IMR-90 (cell line): ENCODE data around the gene CENPH. TPM values are rescaled to one million over a fixed set of nuclear protein-coding genes. Genes with fewer than 3 reads are reported as not detected.

Experiments
- ATAC-seq: fragments of 200-7000 bp; cut with Tn5 transposase; 2 replicates; pipeline ENCODE4 v1.9.1; 2020; ENCODE audit warnings: low read depth, mild to moderate bottlenecking, moderate library complexity
- BruUV-seq: library from RNA; stranded (reverse); fragments of 400-500 nt; replicated peaks from 2 replicates; lab custom pipeline; 2021; lab: Mats Ljungman, UMichigan
- CTCF ChIA-PET: fragments of 300-600 bp; formaldehyde crosslinking; extraction: SDS; loops from one replicate; lab custom pipeline; 2021; ENCODE audit warnings: antibody characterized with exemption; lab: Yijun Ruan, JAX
- POLR2A ChIA-PET: fragments of 300-600 bp; sonication (Branson Sonifier 250); formaldehyde crosslinking; loops from one replicate; lab custom pipeline; 2022; ENCODE audit warnings: antibody characterized with exemption; ENCODE audit not compliant: unreplicated experiment; lab: Charles Lee
- DNase-seq: peaks from one replicate; pipeline ENCODE4 v3.0.0; 2013
- H2AFZ ChIP-seq: replicated peaks from 2 replicates; pipeline ENCODE3; 2013; ENCODE audit warnings: low read length, mild to moderate bottlenecking; ENCODE audit not compliant: poor library complexity
- H2AK5ac ChIP-seq: 2 replicates; pipeline ENCODE4 v1.6.1; 2013; ENCODE audit warnings: low read depth, low read length, inconsistent platforms
- H2AK9ac ChIP-seq: replicated peaks from 2 replicates; pipeline ENCODE3; 2013; ENCODE audit warnings: mild to moderate bottlenecking, low read depth, low read length, moderate library complexity; ENCODE audit not compliant: poor library complexity
- H2BK120ac ChIP-seq: 2 replicates; pipeline ENCODE4 v1.6.1; 2013; ENCODE audit warnings: low read depth, low read length, inconsistent platforms
- H2BK15ac ChIP-seq: 3 replicates; pipeline ENCODE4 v1.6.1; 2013; ENCODE audit warnings: low read depth, low read length, inconsistent platforms
- H2BK20ac ChIP-seq: 2 replicates; pipeline ENCODE4 v1.6.1; 2013; ENCODE audit warnings: low read depth, mild to moderate bottlenecking, inconsistent platforms, low read length, moderate library complexity
- H2BK5ac ChIP-seq: 2 replicates; pipeline ENCODE4 v1.6.1; 2013; ENCODE audit warnings: mild to moderate bottlenecking, low read depth, low read length, inconsistent platforms; ENCODE audit not compliant: poor library complexity, severe bottlenecking
- H3K14ac ChIP-seq: replicated peaks from 2 replicates; pipeline ENCODE4 v1.6.1; 2013; ENCODE audit warnings: low read depth, low read length, inconsistent platforms
- H3K18ac ChIP-seq: 2 replicates; pipeline ENCODE4 v1.6.1; 2013; ENCODE audit warnings: low read depth, low read length, control low read depth
- H3K23ac ChIP-seq: 2 replicates; pipeline ENCODE4 v1.6.1; 2013; ENCODE audit warnings: low read depth, low read length, inconsistent platforms
- H3K27ac ChIP-seq: 2 replicates; pipeline ENCODE4 v1.5.1; 2013; ENCODE audit warnings: mild to moderate bottlenecking, control low read depth, low read length; ENCODE audit not compliant: insufficient read depth
- H3K27me3 ChIP-seq: 2 replicates; pipeline ENCODE4 v1.6.1; 2013; ENCODE audit warnings: low read length; ENCODE audit not compliant: control insufficient read depth, insufficient read depth
- H3K36me3 ChIP-seq: 2 replicates; pipeline ENCODE4 v1.6.1; 2013; ENCODE audit warnings: low read length, mixed read lengths; ENCODE audit not compliant: control insufficient read depth, insufficient read depth
- H3K4ac ChIP-seq: 2 replicates; pipeline ENCODE4 v1.6.1; 2013; ENCODE audit warnings: low read depth, low read length, inconsistent platforms
- H3K4me1 ChIP-seq: 2 replicates; pipeline ENCODE4 v1.6.1; 2013; ENCODE audit warnings: low read length, mixed read lengths; ENCODE audit not compliant: control insufficient read depth, insufficient read depth
- H3K4me2 ChIP-seq: 2 replicates; pipeline ENCODE4 v1.6.1; 2013; ENCODE audit warnings: low read depth, mild to moderate bottlenecking, control low read depth, low read length, moderate library complexity
- H3K4me3 ChIP-seq: 2 replicates; pipeline ENCODE4 v1.5.1; 2013; ENCODE audit warnings: low read depth, mild to moderate bottlenecking, control low read depth, low read length, moderate library complexity; ENCODE audit not compliant: insufficient read depth
- H3K56ac ChIP-seq: 2 replicates; pipeline ENCODE4 v1.6.1; 2013; ENCODE audit warnings: low read length, inconsistent platforms; ENCODE audit not compliant: insufficient read depth; ENCODE audit errors: extremely low read depth
- H3K79me1 ChIP-seq, 2 experiments: 2 replicates each; pipeline ENCODE4 v1.6.1; 2013; ENCODE audit warnings: low read length in 2 of 2, inconsistent platforms in 1 of 2, low read depth in 1 of 2
- H3K9ac ChIP-seq: 2 replicates; pipeline ENCODE4 v1.6.1; 2013; ENCODE audit warnings: low read depth, low read length, control low read depth
- H3K9me1 ChIP-seq: 2 replicates; pipeline ENCODE4 v1.6.1; 2013; ENCODE audit warnings: low read length, inconsistent platforms; ENCODE audit not compliant: insufficient read depth
- H3K9me3 ChIP-seq: 2 replicates; pipeline ENCODE4 v1.6.1; 2013; ENCODE audit warnings: low read length; ENCODE audit not compliant: control insufficient read depth, insufficient read depth
- H4K20me1 ChIP-seq: 2 replicates; pipeline ENCODE4 v1.6.1; 2013; ENCODE audit warnings: low read length, inconsistent platforms; ENCODE audit not compliant: insufficient read depth
- H4K5ac ChIP-seq: 2 replicates; pipeline ENCODE4 v1.6.1; 2013; ENCODE audit warnings: mild to moderate bottlenecking, low read depth, low read length, control low read depth
- H4K8ac ChIP-seq, 2 experiments: 2 replicates each; pipeline ENCODE4 v1.6.1; 2013; ENCODE audit warnings: low read depth in 2 of 2, low read length in 2 of 2, control low read depth in 1 of 2, inconsistent platforms in 1 of 2
- H4K91ac ChIP-seq: 2 replicates; pipeline ENCODE4 v1.6.1; 2013; ENCODE audit warnings: low read depth, low read length, inconsistent platforms; ENCODE audit not compliant: insufficient read depth
- BHLHE40 ChIP-seq: fragments of 150-350 bp; IDR thresholded peaks from 2 replicates; pipeline ENCODE4 v1.6.1; 2016; ENCODE audit warnings: mild to moderate bottlenecking, low read depth, low read length
- CEBPB ChIP-seq: IDR thresholded peaks from 2 replicates; pipeline ENCODE4 v1.6.1; 2012; ENCODE audit warnings: low read depth, low read length, improper control_type of control experiment
- CHD1 ChIP-seq: IDR thresholded peaks from 2 replicates; pipeline ENCODE4 v1.6.1; 2012; ENCODE audit warnings: low read depth, low read length, improper control_type of control experiment
- FOS ChIP-seq: fragments of 150-350 bp; IDR thresholded peaks from 2 replicates; pipeline ENCODE4 v1.6.1; 2016; ENCODE audit warnings: low read depth, low read length
- MAFK ChIP-seq: IDR thresholded peaks from 2 replicates; pipeline ENCODE4 v1.6.1; 2012; ENCODE audit warnings: low read depth, low read length, improper control_type of control experiment
- MAZ ChIP-seq: IDR thresholded peaks from 2 replicates; pipeline ENCODE4 v1.6.1; 2012; ENCODE audit warnings: low read depth, mild to moderate bottlenecking, low read length, improper control_type of control experiment, moderate library complexity, borderline replicate concordance
- MXI1 ChIP-seq: IDR thresholded peaks from 2 replicates; pipeline ENCODE4 v1.6.1; 2012; ENCODE audit warnings: low read depth, mild to moderate bottlenecking, low read length, moderate library complexity, borderline replicate concordance
- NFE2L2 ChIP-seq: fragments of 150-350 bp; IDR thresholded peaks from 2 replicates; pipeline ENCODE4 v1.6.1; 2016; ENCODE audit warnings: low read depth, mild to moderate bottlenecking, low read length
- POLR2A ChIP-seq: IDR thresholded peaks from 2 replicates; pipeline ENCODE4 v1.6.1; 2012; ENCODE audit warnings: mild to moderate bottlenecking, low read depth, low read length
- RAD21 ChIP-seq: IDR thresholded peaks from 2 replicates; pipeline ENCODE4 v1.6.1; 2012; ENCODE audit warnings: low read length, improper control_type of control experiment
- RCOR1 ChIP-seq: IDR thresholded peaks from 2 replicates; pipeline ENCODE4 v1.6.1; 2012; ENCODE audit warnings: mild to moderate bottlenecking, low read length, improper control_type of control experiment; ENCODE audit not compliant: insufficient replicate concordance
- RFX5 ChIP-seq: IDR thresholded peaks from 2 replicates; pipeline ENCODE4 v1.8.0; 2012; ENCODE audit warnings: low read depth, mild to moderate bottlenecking, low read length, moderate library complexity
- SMC3 ChIP-seq: fragments of 150-350 bp; IDR thresholded peaks from 2 replicates; pipeline ENCODE4 v1.6.1; 2016; ENCODE audit warnings: low read depth, mild to moderate bottlenecking, antibody characterized with exemption, low read length, moderate library complexity
- WGBS, 2 experiments: methylation state at CpG; one replicate each; pipeline versions ENCODE4 v1.1.5 to v1.1.7; 2013; ENCODE audit warnings: missing lambda C conversion rate in 2 of 2; ENCODE audit not compliant: insufficient read length in 1 of 2; ENCODE audit errors: extremely low coverage in 2 of 2; 5-methylcytosine and 5-hydroxymethylcytosine counted together
- dilution Hi-C: fragments of 300-500 bp; cut with HindIII; formaldehyde crosslinking; loops from one replicate; pipeline ENCODE4 v1.14.3; 2018; ENCODE audit warnings: low sequenced_read_pairs; ENCODE audit not compliant: unreplicated experiment
- in situ Hi-C: fragments of 300-500 bp; cut with MboI; formaldehyde crosslinking; loops from 3 replicates; pipeline ENCODE4 v1.14.3; 2019; ENCODE audit warnings: low sequenced_read_pairs, inconsistent platforms, mixed read lengths
- intact Hi-C: fragments of 100-400 bp; cut with micrococcal nuclease; formaldehyde crosslinking; loops from 2 replicates; pipeline ENCODE4 v1.10.0; 2022
- polyA plus RNA-seq, 3 experiments: library from polyadenylated mRNA; depleted of rRNA; stranded (reverse); fragments of >200 nt; gene quantifications; 2 replicates each; pipeline ENCODE4 v1.2.3, GENCODE V29; 2012; ENCODE audit warnings: low replicate concordance in 1 of 3
- total RNA-seq: library from RNA; depleted of rRNA; stranded (reverse); fragments of >200 nt; gene quantifications from 2 replicates; pipeline ENCODE4 v1.2.3, GENCODE V29; 2012
- TF ChIP-seq, protein P1 (sequence below): fragments of 150-350 bp; IDR thresholded peaks from 2 replicates; pipeline ENCODE4 v1.6.1; 2017; ENCODE audit warnings: mild to moderate bottlenecking, antibody characterized with exemption, low read length, low read depth
- TF ChIP-seq, protein P2 (sequence below): conservative IDR thresholded peaks from 2 replicates; pipeline ENCODE4 v1.5.1; 2012; ENCODE audit warnings: mild to moderate bottlenecking, low read depth, low read length, improper control_type of control experiment
- TF ChIP-seq, protein P3 (sequence below): fragments of 150-350 bp; IDR thresholded peaks from 2 replicates; pipeline ENCODE4 v1.6.1; 2016; ENCODE audit warnings: low read depth, mild to moderate bottlenecking, low read length, moderate library complexity, borderline replicate concordance

Gene CENPH
- total and polyA plus RNA-seq, 2 of the 4 experiments (the other 2 are of a cell fraction) = 3.8 to 7.8 TPM

DNA sequence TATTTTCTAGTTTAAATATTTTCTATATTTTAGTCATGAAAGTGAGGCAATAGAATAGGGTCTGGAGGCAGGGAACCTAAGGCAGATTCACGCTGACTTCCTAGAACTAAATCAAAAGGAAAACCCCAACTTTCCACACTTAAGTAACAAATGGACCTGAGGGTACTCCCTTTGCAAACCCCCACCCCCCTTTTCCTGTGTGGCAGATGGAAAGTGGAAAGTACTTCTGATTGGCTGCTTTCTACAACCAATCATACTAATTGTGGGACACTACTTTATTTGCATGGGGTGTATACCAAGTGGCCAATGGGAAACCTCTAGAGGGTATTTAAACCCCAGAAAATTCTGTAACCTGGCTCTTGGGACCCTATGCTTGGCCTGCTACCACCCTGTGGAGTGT lies 4.8 kb upstream of the CENPH start:
- Histone ChIP-seq H3K4ac (no peak overlapping the region), H2BK120ac (no peak overlapping the region), H3K23ac (no peak overlapping the region), H3K4me1 (no peaks in the 10 kb centered on the region), H3K36me3 (no peaks in the 10 kb centered on the region), H2AFZ (no peak overlapping the region), H3K9ac (no peak overlapping the region), H2AK5ac (no peak overlapping the region), H2BK5ac (no peak overlapping the region), H4K91ac (no peak overlapping the region), H2AK9ac (no peak overlapping the region), H4K8ac (no peak overlapping the region), H2BK20ac (no peak overlapping the region), H3K56ac (no peak overlapping the region), H2BK15ac (no peak overlapping the region), H3K9me3 (no peaks in the 10 kb centered on the region), H3K4me3 (no peak overlapping the region), H3K18ac (no peak overlapping the region), H3K79me1 (peaks cover 5 to 11% of the 10 kb centered on the region in 2 experiments; a peak in 1 of 4 replicates), H3K14ac (no peak overlapping the region), H3K9me1 (peaks cover 6% of the 10 kb centered on the region; the same call in 1 of the 2 replicates), H3K4me2 (no peak overlapping the region), H3K27ac (no peak overlapping the region), H3K27me3 (no peaks in the 10 kb centered on the region), H4K20me1 (no peaks in the 10 kb centered on the region), H4K5ac (no peak overlapping the region)
- intact Hi-C loops (loop anchor here (5.0 kb wide), 1 partner anchor 148 kb away; the partner anchor contains the start of gene CCDC125), in situ Hi-C loops (no loop called here), dilution Hi-C loops (no loop called here)
- CTCF ChIA-PET = no interaction called here
- TF ChIP-seq, protein P1, sequence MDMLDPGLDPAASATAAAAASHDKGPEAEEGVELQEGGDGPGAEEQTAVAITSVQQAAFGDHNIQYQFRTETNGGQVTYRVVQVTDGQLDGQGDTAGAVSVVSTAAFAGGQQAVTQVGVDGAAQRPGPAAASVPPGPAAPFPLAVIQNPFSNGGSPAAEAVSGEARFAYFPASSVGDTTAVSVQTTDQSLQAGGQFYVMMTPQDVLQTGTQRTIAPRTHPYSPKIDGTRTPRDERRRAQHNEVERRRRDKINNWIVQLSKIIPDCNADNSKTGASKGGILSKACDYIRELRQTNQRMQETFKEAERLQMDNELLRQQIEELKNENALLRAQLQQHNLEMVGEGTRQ = no peak
- no peak for TF ChIP-seq MAFK
- no peak for TF ChIP-seq SMC3
- TF ChIP-seq RFX5 = no peak
- TF ChIP-seq RCOR1 = no peak
- TF ChIP-seq RAD21 = no peak
- no peak for TF ChIP-seq FOS
- no peak for TF ChIP-seq MAZ
- TF ChIP-seq BHLHE40 = no peak
- no peak for TF ChIP-seq MXI1
- TF ChIP-seq CHD1 = no peak
- TF ChIP-seq CEBPB = no peak
- no peak for TF ChIP-seq POLR2A
- TF ChIP-seq, protein P2, sequence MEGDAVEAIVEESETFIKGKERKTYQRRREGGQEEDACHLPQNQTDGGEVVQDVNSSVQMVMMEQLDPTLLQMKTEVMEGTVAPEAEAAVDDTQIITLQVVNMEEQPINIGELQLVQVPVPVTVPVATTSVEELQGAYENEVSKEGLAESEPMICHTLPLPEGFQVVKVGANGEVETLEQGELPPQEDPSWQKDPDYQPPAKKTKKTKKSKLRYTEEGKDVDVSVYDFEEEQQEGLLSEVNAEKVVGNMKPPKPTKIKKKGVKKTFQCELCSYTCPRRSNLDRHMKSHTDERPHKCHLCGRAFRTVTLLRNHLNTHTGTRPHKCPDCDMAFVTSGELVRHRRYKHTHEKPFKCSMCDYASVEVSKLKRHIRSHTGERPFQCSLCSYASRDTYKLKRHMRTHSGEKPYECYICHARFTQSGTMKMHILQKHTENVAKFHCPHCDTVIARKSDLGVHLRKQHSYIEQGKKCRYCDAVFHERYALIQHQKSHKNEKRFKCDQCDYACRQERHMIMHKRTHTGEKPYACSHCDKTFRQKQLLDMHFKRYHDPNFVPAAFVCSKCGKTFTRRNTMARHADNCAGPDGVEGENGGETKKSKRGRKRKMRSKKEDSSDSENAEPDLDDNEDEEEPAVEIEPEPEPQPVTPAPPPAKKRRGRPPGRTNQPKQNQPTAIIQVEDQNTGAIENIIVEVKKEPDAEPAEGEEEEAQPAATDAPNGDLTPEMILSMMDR = no peak
- no peak for TF ChIP-seq NFE2L2
- TF ChIP-seq, protein P3, sequence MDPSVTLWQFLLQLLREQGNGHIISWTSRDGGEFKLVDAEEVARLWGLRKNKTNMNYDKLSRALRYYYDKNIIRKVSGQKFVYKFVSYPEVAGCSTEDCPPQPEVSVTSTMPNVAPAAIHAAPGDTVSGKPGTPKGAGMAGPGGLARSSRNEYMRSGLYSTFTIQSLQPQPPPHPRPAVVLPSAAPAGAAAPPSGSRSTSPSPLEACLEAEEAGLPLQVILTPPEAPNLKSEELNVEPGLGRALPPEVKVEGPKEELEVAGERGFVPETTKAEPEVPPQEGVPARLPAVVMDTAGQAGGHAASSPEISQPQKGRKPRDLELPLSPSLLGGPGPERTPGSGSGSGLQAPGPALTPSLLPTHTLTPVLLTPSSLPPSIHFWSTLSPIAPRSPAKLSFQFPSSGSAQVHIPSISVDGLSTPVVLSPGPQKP = no peak
- POLR2A ChIA-PET = no interaction called here
- BruUV-seq = no TSS peak
- DNase-seq (no peak), ATAC-seq (no peak)
- no CpG with 5 or more reads among the region's 1 CpG for WGBS, 2 experiments
